Stomach (tissue), 9 donors: ENCODE measurements around the gene PTPN14. TPM values are rescaled to one million over a fixed set of nuclear protein-coding genes. Genes with fewer than 3 reads are reported as not detected.
"Not testable (repeated sequence)": the region's sequence is repeated elsewhere in the genome, so short reads cannot be mapped to it uniquely, and the experiment has no call there.

Source experiments
- DNase-seq, 2 donors: peaks; one replicate each; pipeline versions ENCODE4 v3.0.0 to v3.0.0-alpha.2; 2013 to 2019
- H3K27ac ChIP-seq, 5 donors: fragments of 200-600 bp in 4 of 5; sonication (generic) in 4 of 5; one replicate each; pipeline ENCODE4 v1.5.1; 2013 to 2019; ENCODE audit warnings: mild to moderate bottlenecking in 1 of 5, moderate library complexity in 1 of 5
- H3K27me3 ChIP-seq, 3 donors: fragments of 200-600 bp; sonication (generic); one replicate each; pipeline ENCODE4 v1.5.1; 2017 to 2019; ENCODE audit warnings: mixed run types in 1 of 3
- H3K36me3 ChIP-seq, 4 donors: fragments of 200-600 bp; sonication (generic); 1 replicate in 3 of 4; 2 replicates in 1 of 4; pipeline ENCODE4 v1.5.1; 2016 to 2019
- H3K4me1 ChIP-seq, 4 donors: fragments of 200-600 bp; sonication (generic); one replicate each; pipeline ENCODE4 v1.5.1; 2016 to 2019
- H3K4me3 ChIP-seq, 4 donors: fragments of 200-600 bp; sonication (generic) in 3 of 4; one replicate each; pipeline ENCODE4 v1.5.1; 2016 to 2019; ENCODE audit warnings: mild to moderate bottlenecking in 1 of 4
- H3K9me3 ChIP-seq, 4 donors: fragments of 200-600 bp; sonication (generic); one replicate each; pipeline ENCODE4 v1.5.1; 2016 to 2019
- CTCF ChIP-seq, 7 experiments: fragments of 450-650 bp in 4 of 7; fragments of 200-600 bp in 3 of 7; sonication (generic) in 3 of 7; IDR thresholded peaks; one replicate each; pipeline ENCODE4 v1.5.1; 2016 to 2019; ENCODE audit warnings: antibody characterized with exemption in 7 of 7, control low read depth in 2 of 7, mild to moderate bottlenecking in 1 of 7
- EP300 ChIP-seq: sonication (generic); formaldehyde crosslinking; IDR thresholded peaks from one replicate; pipeline ENCODE4 v1.6.1; 2017; ENCODE audit warnings: antibody characterized with exemption
- POLR2A ChIP-seq, 4 donors: fragments of 450-650 bp; IDR thresholded peaks; one replicate each; pipeline ENCODE4 v1.6.1; 2016; ENCODE audit warnings: antibody characterized with exemption in 4 of 4, control low read depth in 2 of 4, mild to moderate bottlenecking in 1 of 4, moderate library complexity in 1 of 4
- POLR2AphosphoS5 ChIP-seq, 3 donors: sonication (generic); formaldehyde crosslinking; IDR thresholded peaks; one replicate each; pipeline ENCODE4 v1.6.1; 2016; ENCODE audit warnings: antibody characterized with exemption in 3 of 3
- WGBS, 5 donors: extraction: QIAGEN DNeasy Blood & Tissue Kit in 3 of 5; methylation state at CpG; one replicate each; pipeline versions ENCODE4 v1.1.5 to v1.1.7; 2013 to 2018; 5-methylcytosine and 5-hydroxymethylcytosine counted together
- intact Hi-C: fragments of 100-400 bp; cut with DNase I; formaldehyde crosslinking; loops from one replicate; pipeline ENCODE4 v1.15.1; 2023; ENCODE audit warnings: low total_unique reads
- polyA plus RNA-seq, 3 donors: library from polyadenylated mRNA; stranded (reverse); fragments of 200-250 nt; gene quantifications; one replicate each; pipeline ENCODE4 v1.2.3, GENCODE V29; 2013
- total RNA-seq, 5 donors: library from RNA; depleted of rRNA; stranded (reverse); fragments of >200 nt; gene quantifications; one replicate each; pipeline versions ENCODE4 v1.1.0 to v1.2.3, GENCODE V29; 2014 to 2016
- donor health status: healthy with polysubstance abuse.
- donor health status: Bipolar disorder and iron deficiency.
- donor health status: healthy.

PTPN14 gene
- total and polyA plus RNA-seq, 8 donors, result 1.7 to 44.6 (median 9.8) TPM

- Histone ChIP-seq H3K36me3 (no peaks in the 10 kb centered on the region), H3K27me3 (no peaks in the 10 kb centered on the region), H3K9me3 (no peaks in the 10 kb centered on the region), H3K4me3 (no peak overlapping the region), H3K4me1 (peaks cover 0 to 9% (median 0%) of the 10 kb centered on the region in 4 donors), H3K27ac (no peak overlapping the region)
- intact Hi-C loops, result loop anchor here (10.0 kb wide), 1 partner anchor 309 kb away; no protein-coding TSS in a partner anchor
- no peak for DNase-seq
- TF ChIP-seq POLR2AphosphoS5 (IDR thresholded peaks at IDR 0.05) (no peak), POLR2A (IDR thresholded peaks at IDR 0.05) (no peak), EP300 (no peak)
- WGBS, 5 donors, result 84 to 91% (median 86%) methylated on average over 7 of the region's 7 CpGs
Measured at GRCh38 chr1:214583824-214584554, 32.6 kb upstream of the PTPN14 start.

- no peaks in the 10 kb centered on the region for H3K36me3 ChIP-seq
- TF ChIP-seq POLR2AphosphoS5 (IDR thresholded peaks at IDR 0.05), result no peak
- 47 to 57% (median 50%) methylated on average over 6 of the region's 6 CpGs for WGBS, 5 donors
- intact Hi-C loops, result loop anchor here (10.0 kb wide), 1 partner anchor 308 kb away; no protein-coding TSS in a partner anchor
- no peak for DNase-seq
- no peaks in the 10 kb centered on the region for H3K27me3 ChIP-seq
- no peak overlapping the region for H3K4me3 ChIP-seq
- H3K27ac ChIP-seq, result no peak overlapping the region
- H3K4me1 ChIP-seq, result peaks cover 0 to 9% (median 0%) of the 10 kb centered on the region in 4 donors
- H3K9me3 ChIP-seq, result no peaks in the 10 kb centered on the region
Measured at GRCh38 chr1:214583113-214583512, 31.7 kb upstream of the PTPN14 start.

- TF ChIP-seq CTCF (IDR thresholded peaks at IDR 0.05), result no peak
- no peak overlapping the region for H3K27ac ChIP-seq
- no peak overlapping the region for H3K4me3 ChIP-seq
- H3K36me3 ChIP-seq, result no peaks in the 10 kb centered on the region
- H3K27me3 ChIP-seq, result no peaks in the 10 kb centered on the region
- peaks cover 0 to 9% (median 0%) of the 10 kb centered on the region in 4 donors for H3K4me1 ChIP-seq
- intact Hi-C loops, result loop anchor here (10.0 kb wide), 1 partner anchor 308 kb away; no protein-coding TSS in a partner anchor
- H3K9me3 ChIP-seq, result peaks cover 0 to under 1% (median 0%) of the 10 kb centered on the region in 4 donors
- DNase-seq, result no peak
- 70 to 77% (median 71%) methylated on average over 7 of the region's 7 CpGs for WGBS, 5 donors
Measured at GRCh38 chr1:214582289-214582891, 31.0 kb upstream of the PTPN14 start.

- Histone ChIP-seq H3K27ac (no peak overlapping the region), H3K36me3 (no peaks in the 10 kb centered on the region), H3K4me3 (no peak overlapping the region), H3K9me3 (peaks cover 3 to 7% (median 5%) of the 10 kb centered on the region in 4 donors), H3K4me1 (peaks cover 0 to 9% (median 0%) of the 10 kb centered on the region in 4 donors), H3K27me3 (no peaks in the 10 kb centered on the region)
- 33 to 39% (median 35%) methylated on average over 2 of the region's 2 CpGs for WGBS, 5 donors
- intact Hi-C loops, result loop anchor here (10.0 kb wide), 1 partner anchor 307 kb away; no protein-coding TSS in a partner anchor
- no peak for DNase-seq
- no peak for TF ChIP-seq POLR2A (IDR thresholded peaks at IDR 0.05)
- TF ChIP-seq EP300, result no peak
- TF ChIP-seq POLR2AphosphoS5 (IDR thresholded peaks at IDR 0.05), result no peak
- TF ChIP-seq CTCF (IDR thresholded peaks at IDR 0.05), result no peak
Measured at GRCh38 chr1:214581785-214582184, 30.4 kb upstream of the PTPN14 start.

- Histone ChIP-seq H3K27ac (no peak overlapping the region), H3K9me3 (peaks cover 13 to 25% (median 18%) of the 10 kb centered on the region in 4 donors), H3K4me1 (peaks cover 0 to 9% (median 0%) of the 10 kb centered on the region in 4 donors), H3K4me3 (no peak overlapping the region), H3K27me3 (no peaks in the 10 kb centered on the region), H3K36me3 (no peaks in the 10 kb centered on the region)
- intact Hi-C loops, result no loop called here
- TF ChIP-seq POLR2AphosphoS5 (IDR thresholded peaks at IDR 0.05) (no peak), EP300 (no peak), CTCF (IDR thresholded peaks at IDR 0.05) (no peak), POLR2A (IDR thresholded peaks at IDR 0.05) (no peak)
- DNase-seq, result no peak
Measured at GRCh38 chr1:214579183-214579582, 27.8 kb upstream of the PTPN14 start.

GRCh38 chr1:214576120-214576519, 24.7 kb upstream of the PTPN14 start:
- DNase-seq, H3K36me3 ChIP-seq, H3K27me3 ChIP-seq, H3K4me3 ChIP-seq, H3K4me1 ChIP-seq, intact Hi-C loops, H3K27ac ChIP-seq: not testable (repeated sequence)
- WGBS, 5 donors, result 80 to 94% (median 83%) methylated on average over 3 of the region's 3 CpGs
- peaks cover 13 to 25% (median 18%) of the 10 kb centered on the region in 4 donors for H3K9me3 ChIP-seq
